Esophagus squamous epithelium (tissue), 4 donors: Measurements from ENCODE around the gene CRYBB1.

ENCODE experiments used
- POLR2A ChIP-seq, 4 donors: fragments of 450-650 bp; IDR thresholded peaks; one replicate each; pipeline ENCODE4 v1.6.1; 2017; ENCODE audit warnings: antibody characterized with exemption in 4 of 4, mild to moderate bottlenecking in 4 of 4, moderate library complexity in 3 of 4
- TF ChIP-seq, protein P1 (sequence below), 6 experiments: fragments of 450-650 bp in 4 of 6; fragments of 200-600 bp in 2 of 6; sonication (generic) in 2 of 6; IDR thresholded peaks; one replicate each; pipeline ENCODE4 v1.5.1; 2016 to 2019; ENCODE audit warnings: antibody characterized with exemption in 6 of 6, mild to moderate bottlenecking in 4 of 6, moderate library complexity in 4 of 6

DNA sequence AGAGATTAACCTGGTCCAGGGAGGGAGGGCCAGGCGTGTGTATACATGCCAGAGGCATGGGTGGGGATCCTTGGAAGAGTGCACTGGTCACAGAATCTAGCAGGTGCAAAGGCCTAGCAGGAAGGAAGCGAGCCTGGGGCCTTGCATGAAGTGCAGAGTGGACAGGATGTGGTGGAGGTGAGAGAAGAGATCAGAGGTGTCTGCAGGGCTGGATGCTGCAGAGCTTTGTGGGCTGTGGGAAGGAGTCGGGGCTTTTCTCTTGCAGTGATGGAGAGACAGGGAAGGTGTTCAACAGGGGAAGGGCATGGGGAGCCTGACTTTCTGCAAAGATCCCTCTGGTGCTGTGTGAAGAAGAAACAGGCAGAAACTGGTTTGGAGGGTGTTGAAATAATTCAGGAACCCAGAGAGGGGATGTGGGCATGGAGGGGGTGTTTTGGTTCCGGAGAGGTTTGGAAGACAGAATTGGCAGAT lies 25.4 kb downstream of the CRYBB1 start:
- TF ChIP-seq, protein P1, sequence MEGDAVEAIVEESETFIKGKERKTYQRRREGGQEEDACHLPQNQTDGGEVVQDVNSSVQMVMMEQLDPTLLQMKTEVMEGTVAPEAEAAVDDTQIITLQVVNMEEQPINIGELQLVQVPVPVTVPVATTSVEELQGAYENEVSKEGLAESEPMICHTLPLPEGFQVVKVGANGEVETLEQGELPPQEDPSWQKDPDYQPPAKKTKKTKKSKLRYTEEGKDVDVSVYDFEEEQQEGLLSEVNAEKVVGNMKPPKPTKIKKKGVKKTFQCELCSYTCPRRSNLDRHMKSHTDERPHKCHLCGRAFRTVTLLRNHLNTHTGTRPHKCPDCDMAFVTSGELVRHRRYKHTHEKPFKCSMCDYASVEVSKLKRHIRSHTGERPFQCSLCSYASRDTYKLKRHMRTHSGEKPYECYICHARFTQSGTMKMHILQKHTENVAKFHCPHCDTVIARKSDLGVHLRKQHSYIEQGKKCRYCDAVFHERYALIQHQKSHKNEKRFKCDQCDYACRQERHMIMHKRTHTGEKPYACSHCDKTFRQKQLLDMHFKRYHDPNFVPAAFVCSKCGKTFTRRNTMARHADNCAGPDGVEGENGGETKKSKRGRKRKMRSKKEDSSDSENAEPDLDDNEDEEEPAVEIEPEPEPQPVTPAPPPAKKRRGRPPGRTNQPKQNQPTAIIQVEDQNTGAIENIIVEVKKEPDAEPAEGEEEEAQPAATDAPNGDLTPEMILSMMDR (IDR thresholded peaks at IDR 0.05): no peak
- no peak for TF ChIP-seq POLR2A (IDR thresholded peaks at IDR 0.05)
